K562 (cell line): Measurements from ENCODE around the gene CCDC27. TPM values are rescaled to one million over a fixed set of nuclear protein-coding genes. Genes with fewer than 3 reads are reported as not detected.

ENCODE experiments used
- ATAC-seq: fragments of 200-7000 bp; cut with Tn5 transposase; 3 replicates; pipeline ENCODE4 v1.9.1; 2020; ENCODE audit warnings: moderate library complexity
- BruUV-seq: library from RNA; stranded (reverse); fragments of 400-500 nt; replicated peaks from 2 replicates; lab custom pipeline; 2021; lab: Mats Ljungman, UMichigan
- CTCF ChIA-PET: fragments of 300-600 bp; formaldehyde crosslinking; extraction: SDS; loops from one replicate; lab custom pipeline; 2021; ENCODE audit warnings: low intra/inter-chr PET ratio; lab: Yijun Ruan, JAX
- POLR2A ChIA-PET: fragments of 300-600, 350-650 bp; sonication (Branson Sonifier 250); formaldehyde crosslinking; extraction: SDS; loops from one replicate; lab custom pipeline; 2021; ENCODE audit warnings: antibody characterized with exemption, inconsistent platforms; lab: Yijun Ruan, JAX
- DNase-seq, 4 experiments: peaks; one replicate each; pipeline versions ENCODE4 v3.0.0 to v3.0.0-alpha.2; 2011 to 2018; ENCODE audit warnings: low spot score in 3 of 4, mixed read lengths in 3 of 4; ENCODE audit errors: extremely low read depth in 1 of 4
- FAIRE-seq: peaks from 2 replicates; lab custom pipeline; 2011; peaks lifted over from hg19 to GRCh38; lab: Jason Lieb, UNC
- H2AFZ ChIP-seq: 2 replicates; pipeline ENCODE4 v1.6.0; 2011; ENCODE audit warnings: low read depth, low read length, control low read depth, inconsistent platforms
- H3K27ac ChIP-seq: fragments of 200-600 bp; 3 replicates; pipeline ENCODE4 v1.8.0; 2011; ENCODE audit warnings: low read depth, mild to moderate bottlenecking, control low read depth, inconsistent platforms, low read length, moderate library complexity, mixed read lengths; ENCODE audit errors: extremely low read depth
- H3K27me3 ChIP-seq, 2 experiments: fragments of 300-600 bp in 1 of 2; 2 replicates in 1 of 2; 3 replicates in 1 of 2; pipeline versions ENCODE4 v1.6.0 to v1.8.0; 2011; ENCODE audit warnings: inconsistent platforms in 2 of 2, low read length in 2 of 2, mild to moderate bottlenecking in 1 of 2, mixed read lengths in 1 of 2, moderate library complexity in 1 of 2; ENCODE audit not compliant: control insufficient read depth in 2 of 2, insufficient read depth in 2 of 2
- H3K36me3 ChIP-seq: fragments of 300-600 bp; 3 replicates; pipeline ENCODE4 v1.8.0; 2011; ENCODE audit warnings: mild to moderate bottlenecking, low read length, inconsistent platforms; ENCODE audit not compliant: control insufficient read depth, insufficient read depth
- H3K4me1 ChIP-seq, 2 experiments: fragments of 200-600 bp in 1 of 2; replicated peaks in 1 of 2; 2 replicates in 1 of 2; 3 replicates in 1 of 2; pipeline versions ENCODE4 v1.5.1 to v1.8.0; 2011; ENCODE audit warnings: inconsistent platforms in 2 of 2, low read length in 2 of 2, mild to moderate bottlenecking in 1 of 2, mixed read lengths in 1 of 2, moderate library complexity in 1 of 2; ENCODE audit not compliant: control insufficient read depth in 2 of 2, insufficient read depth in 2 of 2
- H3K4me2 ChIP-seq: 2 replicates; pipeline ENCODE4 v1.6.1; 2011; ENCODE audit warnings: low read length, control low read depth, inconsistent platforms, mixed read lengths; ENCODE audit not compliant: insufficient read depth
- H3K4me3 ChIP-seq: fragments of 200-600 bp; sonication (generic), shearing (Covaris generic); 2 replicates; pipeline ENCODE4 v1.5.1; 2016; ENCODE audit warnings: control low read depth, inconsistent platforms
- H3K79me2 ChIP-seq: fragments of 200-600 bp; 3 replicates; pipeline ENCODE4 v1.8.0; 2011; ENCODE audit warnings: low read length, inconsistent platforms; ENCODE audit not compliant: control insufficient read depth, insufficient read depth
- H3K9ac ChIP-seq, 2 experiments: 2 replicates each; pipeline versions ENCODE4 v1.6.0 to v1.6.1; 2011; ENCODE audit warnings: low read depth in 2 of 2, low read length in 2 of 2, control low read depth in 1 of 2, inconsistent platforms in 1 of 2, mild to moderate bottlenecking in 1 of 2, mixed read lengths in 1 of 2; ENCODE audit not compliant: insufficient read depth in 1 of 2
- H3K9me1 ChIP-seq: one replicate; pipeline ENCODE4 v1.6.0; 2011; ENCODE audit warnings: inconsistent platforms, mild to moderate bottlenecking, low read length, moderate library complexity; ENCODE audit not compliant: control insufficient read depth, insufficient read depth
- H3K9me3 ChIP-seq: replicated peaks from 2 replicates; pipeline ENCODE4 v1.5.1; 2011; ENCODE audit warnings: low read depth, low read length, inconsistent platforms; ENCODE audit not compliant: control insufficient read depth, insufficient read depth
- H4K20me1 ChIP-seq: replicated peaks from 2 replicates; pipeline ENCODE4 v1.6.1; 2011; ENCODE audit warnings: low read length, inconsistent platforms, mixed read lengths; ENCODE audit not compliant: control insufficient read depth, insufficient read depth
- POLR2H ChIP-seq: IDR thresholded peaks from 2 replicates; pipeline ENCODE4 v1.6.1; 2016; ENCODE audit warnings: missing genetic modification characterization, low read depth, mild to moderate bottlenecking, control low read depth, missing compliant biosample characterization, moderate library complexity
- RBFOX2 ChIP-seq: fragments of 200-400 bp; formaldehyde crosslinking; IDR thresholded peaks from 2 replicates; pipeline ENCODE4 v1.6.1; 2017; ENCODE audit warnings: low read depth, mild to moderate bottlenecking, low read length, moderate library complexity
- ZBTB33 ChIP-seq: sonication (generic); formaldehyde crosslinking; IDR thresholded peaks from 2 replicates; pipeline ENCODE4 v1.8.1; 2023; ENCODE audit warnings: mild to moderate bottlenecking, missing genetic modification reagents
- WGBS: fragments of 100-300 bp; shearing (Covaris generic); methylation state at CpG from one replicate; pipeline ENCODE4 v1.1.6; 2016; ENCODE audit warnings: low coverage, mixed read lengths; ENCODE audit not compliant: insufficient coverage; ENCODE audit errors: missing lambda C conversion rate; 5-methylcytosine and 5-hydroxymethylcytosine counted together
- in situ Hi-C: fragments of 300-500 bp; cut with MboI; formaldehyde crosslinking; loops from 4 replicates; pipeline ENCODE4 v1.15.0; 2018; ENCODE audit warnings: inconsistent platforms, mixed read lengths
- intact Hi-C: fragments of 100-400 bp; cut with micrococcal nuclease; formaldehyde crosslinking; loops from 2 replicates; pipeline ENCODE4 v1.14.2; 2022
- polyA plus RNA-seq, 8 experiments: library from polyadenylated mRNA; depleted of rRNA in 4 of 8; stranded (reverse) in 5 of 8; unstranded in 3 of 8; fragments of >200 nt; fragmentation: Nextera tagmentation in 2 of 8; fragmentation: Illumina TruSeq in 1 of 8; extraction: Ambion mirVana in 2 of 8; extraction: Trizol in 1 of 8; gene quantifications; 2 replicates each; pipeline versions ENCODE4 v1.2.1 to v1.2.3, GENCODE V29; 2011 to 2014; ENCODE audit warnings: inconsistent platforms in 1 of 8, missing spikeins in 1 of 8
- total RNA-seq, 7 experiments: library from RNA; depleted of rRNA in 6 of 7; stranded (reverse); fragments of >200 nt in 6 of 7; fragmentation: Illumina TruSeq in 2 of 7; extraction: Trizol in 2 of 7; gene quantifications; 2 replicates each; pipeline versions ENCODE4 v1.2.1 to v1.2.3, GENCODE V29; 2011 to 2021; ENCODE audit warnings: low replicate concordance in 1 of 7

The CCDC27 gene
- total and polyA plus RNA-seq, 9 of the 15 experiments (the other 6 are each of a cell fraction or from before 2014, with no cell fraction given), result 0.01 to 0.04 TPM; not detected in 7

- Histone ChIP-seq H3K27me3 (no peaks in the 10 kb centered on the region), H3K36me3 (peaks cover 55% of the 10 kb centered on the region; the same call in 2 of the 3 replicates), H3K9me3 (no peaks in the 10 kb centered on the region), H3K27ac (no peak overlapping the region), H3K79me2 (peaks cover 29% of the 10 kb centered on the region), H4K20me1 (peaks cover 17% of the 10 kb centered on the region; the same call in 1 of the 2 replicates), H3K9me1 (peaks cover 9% of the 10 kb centered on the region), H3K9ac (peak overlapping the region in 1 of 2 experiments; percentile 95; a peak in 2 of 4 replicates), H3K4me2 (0 out of 2 replicates have a peak overlapping the region, but pooled peaks have one; percentile 87), H2AFZ (no peak overlapping the region), H3K4me3 (no peak overlapping the region), H3K4me1 (peaks cover 24 to 64% of the 10 kb centered on the region in 2 experiments)
- intact Hi-C loops (no loop called here), in situ Hi-C loops (no loop called here)
- BruUV-seq, result no TSS peak
- FAIRE-seq (no peak), ATAC-seq (no peak), DNase-seq (no peak)
- ChIA-PET CTCF (no interaction called here), POLR2A (interaction anchor here (0.6 to 1.5 kb wide), 6 partner anchors 17 to 316 kb away, joined by 3 to 4 read pairs (median 3); no protein-coding TSS in a partner anchor)
- TF ChIP-seq POLR2H (tag) (no peak), ZBTB33 (CRISPR knock-in tag) (peak; percentile 84), RBFOX2 (0 out of 2 replicates have a peak, but pooled peaks have one; percentile 29)
- WGBS, result 84% methylated on average over 10 of the region's 10 CpGs
These were observed 7.6 kb upstream of the CCDC27 start for GRCh38 chr1:3744646-3745045.
